Measurements from ENCODE around the gene NKAIN2.

Gene NKAIN2

GRCh38 chr6:124671324-124671723 is 867.7 kb downstream of the NKAIN2 start:
- Histone ChIP-seq H3K9me3 (no peaks in the 10 kb centered on the region), H3K27me3 (no peaks in the 10 kb centered on the region), H3K4me1 (ENCODE audit: control insufficient read depth in 1 of 2, insufficient read depth in 1 of 2, low read depth in 1 of 2, low read length in 1 of 2) (no peaks in the 10 kb centered on the region), H3K27ac (no peak overlapping the region), H3K36me3 (no peaks in the 10 kb centered on the region), H3K4me3 (ENCODE audit: low read depth in 1 of 2, low read length in 1 of 2) (no peak overlapping the region)
- TF ChIP-seq, protein P1, sequence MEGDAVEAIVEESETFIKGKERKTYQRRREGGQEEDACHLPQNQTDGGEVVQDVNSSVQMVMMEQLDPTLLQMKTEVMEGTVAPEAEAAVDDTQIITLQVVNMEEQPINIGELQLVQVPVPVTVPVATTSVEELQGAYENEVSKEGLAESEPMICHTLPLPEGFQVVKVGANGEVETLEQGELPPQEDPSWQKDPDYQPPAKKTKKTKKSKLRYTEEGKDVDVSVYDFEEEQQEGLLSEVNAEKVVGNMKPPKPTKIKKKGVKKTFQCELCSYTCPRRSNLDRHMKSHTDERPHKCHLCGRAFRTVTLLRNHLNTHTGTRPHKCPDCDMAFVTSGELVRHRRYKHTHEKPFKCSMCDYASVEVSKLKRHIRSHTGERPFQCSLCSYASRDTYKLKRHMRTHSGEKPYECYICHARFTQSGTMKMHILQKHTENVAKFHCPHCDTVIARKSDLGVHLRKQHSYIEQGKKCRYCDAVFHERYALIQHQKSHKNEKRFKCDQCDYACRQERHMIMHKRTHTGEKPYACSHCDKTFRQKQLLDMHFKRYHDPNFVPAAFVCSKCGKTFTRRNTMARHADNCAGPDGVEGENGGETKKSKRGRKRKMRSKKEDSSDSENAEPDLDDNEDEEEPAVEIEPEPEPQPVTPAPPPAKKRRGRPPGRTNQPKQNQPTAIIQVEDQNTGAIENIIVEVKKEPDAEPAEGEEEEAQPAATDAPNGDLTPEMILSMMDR (IDR thresholded peaks at IDR 0.05): no peak

DNA sequence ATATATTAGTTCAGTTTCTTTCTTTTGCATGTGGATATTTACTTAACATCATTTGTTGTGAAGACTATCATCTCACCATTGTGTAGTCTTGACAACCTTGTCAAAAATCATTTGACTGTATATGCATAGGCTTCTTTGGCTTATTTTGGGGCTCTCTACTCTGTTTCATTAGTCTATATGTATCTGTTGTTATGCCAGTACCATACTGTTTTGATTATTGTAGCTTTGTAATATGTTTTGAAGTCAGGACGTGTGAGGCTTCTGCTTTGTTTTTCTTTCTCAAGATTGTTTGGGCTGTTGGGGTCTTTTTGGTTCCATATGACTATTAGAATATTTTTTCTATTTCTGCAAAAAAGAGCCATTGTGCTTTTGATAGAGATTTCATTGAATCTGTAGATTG is 870.4 kb downstream of the NKAIN2 start:
- no peaks in the 10 kb centered on the region for H3K9me3 ChIP-seq
- H3K27ac ChIP-seq: no peak overlapping the region
- H3K4me3 ChIP-seq (ENCODE audit: low read depth in 1 of 2, low read length in 1 of 2): no peak overlapping the region
- H3K27me3 ChIP-seq: no peaks in the 10 kb centered on the region
- TF ChIP-seq, protein P1 (IDR thresholded peaks at IDR 0.05): no peak
- no peaks in the 10 kb centered on the region for H3K4me1 ChIP-seq (ENCODE audit: control insufficient read depth in 1 of 2, insufficient read depth in 1 of 2, low read depth in 1 of 2, low read length in 1 of 2)
- no peaks in the 10 kb centered on the region for H3K36me3 ChIP-seq

GRCh38 chr6:124676033-124676432 is 872.4 kb downstream of the NKAIN2 start:
- H3K36me3 ChIP-seq: no peaks in the 10 kb centered on the region
- H3K9me3 ChIP-seq: no peaks in the 10 kb centered on the region
- H3K27me3 ChIP-seq: no peaks in the 10 kb centered on the region
- no peaks in the 10 kb centered on the region for H3K4me1 ChIP-seq (ENCODE audit: control insufficient read depth in 1 of 2, insufficient read depth in 1 of 2, low read depth in 1 of 2, low read length in 1 of 2)
- no peak overlapping the region for H3K27ac ChIP-seq
- TF ChIP-seq, protein P1 (IDR thresholded peaks at IDR 0.05): no peak
- H3K4me3 ChIP-seq (ENCODE audit: low read depth in 1 of 2, low read length in 1 of 2): no peak overlapping the region

- no peaks in the 10 kb centered on the region for H3K27me3 ChIP-seq
- H3K4me3 ChIP-seq (ENCODE audit: low read depth in 1 of 2, low read length in 1 of 2): no peak overlapping the region
- H3K36me3 ChIP-seq: no peaks in the 10 kb centered on the region
- TF ChIP-seq, protein P1 (IDR thresholded peaks at IDR 0.05): no peak
- H3K9me3 ChIP-seq: no peaks in the 10 kb centered on the region
- no peak overlapping the region for H3K27ac ChIP-seq
- no peaks in the 10 kb centered on the region for H3K4me1 ChIP-seq (ENCODE audit: control insufficient read depth in 1 of 2, insufficient read depth in 1 of 2, low read depth in 1 of 2, low read length in 1 of 2)
Measured at GRCh38 chr6:124677874-124678273, 874.2 kb downstream of the NKAIN2 start.

DNA sequence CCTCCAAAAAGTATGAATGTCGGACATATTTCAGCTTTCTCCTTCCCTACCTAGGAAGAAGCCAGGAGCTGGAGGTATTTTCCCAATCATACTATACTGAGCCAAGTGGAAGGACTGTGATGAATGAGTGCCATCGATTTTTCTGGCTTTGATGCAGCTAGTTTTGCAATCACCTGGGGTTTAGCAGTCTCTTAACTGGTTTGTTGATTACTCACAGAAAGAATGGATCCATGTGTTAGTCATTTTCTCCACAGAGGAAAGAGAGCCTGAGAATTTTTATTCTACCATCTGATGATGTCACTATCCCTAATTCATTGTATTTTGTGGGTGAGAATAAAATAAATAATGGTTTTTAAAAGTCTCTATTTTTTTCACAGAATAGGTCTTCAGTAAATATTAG is 875.7 kb downstream of the NKAIN2 start:
- TF ChIP-seq, protein P1 (IDR thresholded peaks at IDR 0.05): no peak
- H3K27me3 ChIP-seq: no peaks in the 10 kb centered on the region

GRCh38 chr6:124682751-124683150 is 879.1 kb downstream of the NKAIN2 start:
- no peak overlapping the region for H3K4me3 ChIP-seq (ENCODE audit: low read depth in 1 of 2, low read length in 1 of 2)
- TF ChIP-seq, protein P1 (IDR thresholded peaks at IDR 0.05): no peak
- no peaks in the 10 kb centered on the region for H3K9me3 ChIP-seq
- H3K4me1 ChIP-seq (ENCODE audit: control insufficient read depth in 1 of 2, insufficient read depth in 1 of 2, low read depth in 1 of 2, low read length in 1 of 2): no peaks in the 10 kb centered on the region
- no peaks in the 10 kb centered on the region for H3K27me3 ChIP-seq
- no peaks in the 10 kb centered on the region for H3K36me3 ChIP-seq
- H3K27ac ChIP-seq: no peak overlapping the region

More for the DNA sequence above, 875.7 kb downstream of the NKAIN2 start:
- Histone ChIP-seq H3K9me3 (no peaks in the 10 kb centered on the region), H3K4me3 (ENCODE audit: low read depth in 1 of 2, low read length in 1 of 2) (no peak overlapping the region), H3K4me1 (ENCODE audit: control insufficient read depth in 1 of 2, insufficient read depth in 1 of 2, low read depth in 1 of 2, low read length in 1 of 2) (no peaks in the 10 kb centered on the region), H3K27ac (no peak overlapping the region), H3K36me3 (no peaks in the 10 kb centered on the region)
